Measurements from ENCODE around the gene PTMS. TPM values are rescaled to one million over a fixed set of nuclear protein-coding genes. Genes with fewer than 3 reads are reported as not detected.

The PTMS gene
- total and polyA plus RNA-seq, 2 experiments from 2014 or later = 111 to 238 TPM

GRCh38 chr12:6784761-6785160 lies 18.6 kb downstream of the PTMS start:
- Mint-ChIP-seq H3K9me3 (no peaks in the 10 kb centered on the region), H3K27ac (no peak overlapping the region), H3K36me3 (ENCODE audit: low read depth) (no peaks in the 10 kb centered on the region), H3K4me3 (no peak overlapping the region), H3K4me1 (peaks cover 20% of the 10 kb centered on the region), H3K27me3 (ENCODE audit: insufficient read depth, low read depth, poor library complexity) (peaks cover 7% of the 10 kb centered on the region)
- peaks cover 21% of the 10 kb centered on the region for H3K4me1 ChIP-seq (ENCODE audit: insufficient read depth)
- no peaks in the 10 kb centered on the region for H4K20me1 ChIP-seq (replicated peaks; ENCODE audit: insufficient read depth)
- H3K9me2 ChIP-seq (ENCODE audit: insufficient read depth) = no peaks in the 10 kb centered on the region
- H3K27me3 ChIP-seq (ENCODE audit: insufficient read depth) = no peaks in the 10 kb centered on the region
- no peak overlapping the region for H2AFZ ChIP-seq
- no peaks in the 10 kb centered on the region for H3K36me3 ChIP-seq (ENCODE audit: insufficient read depth)
- no peaks in the 10 kb centered on the region for H3K79me2 ChIP-seq (replicated peaks; ENCODE audit: insufficient read depth)
- H3K4me3 ChIP-seq = no peak overlapping the region
- no peak overlapping the region for H3K4me2 ChIP-seq
- DNase-seq (ENCODE audit: low spot score) (no peak), ATAC-seq (no peak)
- TF ChIP-seq ZNF114 (CRISPR knock-in tag; IDR thresholded peaks at IDR 0.05) = no peak
- no peak for TF ChIP-seq CREB1 (CRISPR knock-in tag; IDR thresholded peaks at IDR 0.05; ENCODE audit: low read depth)
- no peak for TF ChIP-seq POLR2AphosphoS5 (IDR thresholded peaks at IDR 0.05; ENCODE audit: low read depth)
- H3K27ac ChIP-seq (ENCODE audit: low read depth) = no peak overlapping the region
- no peaks in the 10 kb centered on the region for H3F3A ChIP-seq (replicated peaks; ENCODE audit: low read depth)

- H3K36me3 Mint-ChIP-seq (ENCODE audit: low read depth) = no peaks in the 10 kb centered on the region
- peaks cover 18% of the 10 kb centered on the region for H3K4me1 Mint-ChIP-seq
- no peaks in the 10 kb centered on the region for H3K36me3 ChIP-seq (ENCODE audit: insufficient read depth)
- peak overlapping the region; percentile 16; the same call in 1 of the 2 replicates for H3K4me2 ChIP-seq
- TF ChIP-seq CREB1 (CRISPR knock-in tag; IDR thresholded peaks at IDR 0.05; ENCODE audit: low read depth) (no peak), ZNF114 (CRISPR knock-in tag; IDR thresholded peaks at IDR 0.05) (no peak), CTCF (conservative IDR thresholded peaks at IDR 0.05; ENCODE audit: low read depth in 2 of 2) (no peak), EZH2 (IDR thresholded peaks at IDR 0.05; ENCODE audit: low read depth, unreplicated experiment) (no peak), ETS1 (IDR thresholded peaks at IDR 0.05) (no peak), POLR2AphosphoS5 (IDR thresholded peaks at IDR 0.05; ENCODE audit: low read depth) (no peak), JUNB (IDR thresholded peaks at IDR 0.05; ENCODE audit: unreplicated experiment) (no peak), NANOG (IDR thresholded peaks at IDR 0.05; ENCODE audit: borderline replicate concordance) (no peak), ZNF462 (CRISPR knock-in tag; IDR thresholded peaks at IDR 0.05) (no peak), EZH2phosphoT487 (IDR thresholded peaks at IDR 0.05; ENCODE audit: unreplicated experiment) (no peak), ZNF331 (CRISPR knock-in tag; IDR thresholded peaks at IDR 0.05; ENCODE audit: low read depth) (no peak), STAT1 (IDR thresholded peaks at IDR 0.05; ENCODE audit: unreplicated experiment) (no peak)
- no peaks in the 10 kb centered on the region for H4K20me1 ChIP-seq (replicated peaks; ENCODE audit: insufficient read depth)
- peak overlapping the region; percentile 4 for H2AFZ ChIP-seq
- H3F3A ChIP-seq (replicated peaks; ENCODE audit: low read depth) = no peaks in the 10 kb centered on the region
- no peaks in the 10 kb centered on the region for H3K9me2 ChIP-seq (ENCODE audit: insufficient read depth)
- ATAC-seq (peak; percentile 86), DNase-seq (ENCODE audit: low spot score) (no peak)
- peaks cover 22% of the 10 kb centered on the region for H3K4me1 ChIP-seq (ENCODE audit: insufficient read depth)
- peaks cover 8% of the 10 kb centered on the region for H3K27me3 Mint-ChIP-seq (ENCODE audit: insufficient read depth, low read depth, poor library complexity)
- no peak overlapping the region for H3K4me3 ChIP-seq
- no peaks in the 10 kb centered on the region for H3K79me2 ChIP-seq (replicated peaks; ENCODE audit: insufficient read depth)
- no peak overlapping the region for H3K4me3 Mint-ChIP-seq
- no peaks in the 10 kb centered on the region for H3K27me3 ChIP-seq (ENCODE audit: insufficient read depth)
- H3K27ac Mint-ChIP-seq = peak overlapping the region; percentile 72
- H3K27ac ChIP-seq (ENCODE audit: low read depth) = no peak overlapping the region
- H3K9me3 Mint-ChIP-seq = no peaks in the 10 kb centered on the region
These were observed 20.4 kb downstream of the PTMS start for GRCh38 chr12:6786416-6787094.

All from GM23338 (cell line).